Measurements from ENCODE around the gene XKR7. TPM values are rescaled to one million over a fixed set of nuclear protein-coding genes. Genes with fewer than 3 reads are reported as not detected.

XKR7 gene
- total RNA-seq, 4 donors from 2014 or later, result not detected

GRCh38 chr20:31922181-31922580, 45.8 kb upstream of the XKR7 start:
- H3K27ac ChIP-seq, result no peak overlapping the region

GRCh38 chr20:31922588-31922987, 45.4 kb upstream of the XKR7 start:
- WGBS, 2 donors, result 76 to 77% methylated on average over 4 of the region's 4 CpGs
- H3K36me3 ChIP-seq, result no peaks in the 10 kb centered on the region
- peaks cover 0 to 33% (median 0%) of the 10 kb centered on the region in 4 donors for H3K27me3 ChIP-seq
- peaks cover 5 to 31% (median 10%) of the 10 kb centered on the region in 3 donors for H3K4me1 ChIP-seq
- DNase-seq, result no peak
- H3K27ac ChIP-seq, result no peak overlapping the region
- H3K4me3 ChIP-seq, result no peak overlapping the region
- TF ChIP-seq POLR2A (IDR thresholded peaks at IDR 0.05), result no peak
- TF ChIP-seq, protein P1, sequence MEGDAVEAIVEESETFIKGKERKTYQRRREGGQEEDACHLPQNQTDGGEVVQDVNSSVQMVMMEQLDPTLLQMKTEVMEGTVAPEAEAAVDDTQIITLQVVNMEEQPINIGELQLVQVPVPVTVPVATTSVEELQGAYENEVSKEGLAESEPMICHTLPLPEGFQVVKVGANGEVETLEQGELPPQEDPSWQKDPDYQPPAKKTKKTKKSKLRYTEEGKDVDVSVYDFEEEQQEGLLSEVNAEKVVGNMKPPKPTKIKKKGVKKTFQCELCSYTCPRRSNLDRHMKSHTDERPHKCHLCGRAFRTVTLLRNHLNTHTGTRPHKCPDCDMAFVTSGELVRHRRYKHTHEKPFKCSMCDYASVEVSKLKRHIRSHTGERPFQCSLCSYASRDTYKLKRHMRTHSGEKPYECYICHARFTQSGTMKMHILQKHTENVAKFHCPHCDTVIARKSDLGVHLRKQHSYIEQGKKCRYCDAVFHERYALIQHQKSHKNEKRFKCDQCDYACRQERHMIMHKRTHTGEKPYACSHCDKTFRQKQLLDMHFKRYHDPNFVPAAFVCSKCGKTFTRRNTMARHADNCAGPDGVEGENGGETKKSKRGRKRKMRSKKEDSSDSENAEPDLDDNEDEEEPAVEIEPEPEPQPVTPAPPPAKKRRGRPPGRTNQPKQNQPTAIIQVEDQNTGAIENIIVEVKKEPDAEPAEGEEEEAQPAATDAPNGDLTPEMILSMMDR (IDR thresholded peaks at IDR 0.05), result no peak
- no peaks in the 10 kb centered on the region for H3K9me3 ChIP-seq
- intact Hi-C loops (cut with DNase I), result no loop called here

More at GRCh38 chr20:31922181-31922580, 45.8 kb upstream of the XKR7 start:
- intact Hi-C loops (cut with DNase I), result no loop called here
- peaks cover 5 to 34% (median 10%) of the 10 kb centered on the region in 3 donors for H3K4me1 ChIP-seq
- no peaks in the 10 kb centered on the region for H3K36me3 ChIP-seq
- no peak for DNase-seq
- H3K27me3 ChIP-seq, result peaks cover 0 to 30% (median 0%) of the 10 kb centered on the region in 4 donors
- H3K4me3 ChIP-seq, result no peak overlapping the region
- H3K9me3 ChIP-seq, result no peaks in the 10 kb centered on the region
- no peak for TF ChIP-seq POLR2A (IDR thresholded peaks at IDR 0.05)
- TF ChIP-seq, protein P1 (IDR thresholded peaks at IDR 0.05), result no peak
- WGBS, 2 donors, result 61% methylated on average over 4 of the region's 4 CpGs

- Histone ChIP-seq H3K36me3 (no peaks in the 10 kb centered on the region), H3K27me3 (peaks cover 0 to 37% (median 0%) of the 10 kb centered on the region in 4 donors), H3K4me1 (peaks cover 5 to 21% (median 6%) of the 10 kb centered on the region in 3 donors), H3K9me3 (no peaks in the 10 kb centered on the region), H3K27ac (no peak overlapping the region), H3K4me3 (no peak overlapping the region)
- intact Hi-C loops (cut with DNase I), result no loop called here
- no peak for TF ChIP-seq POLR2A (IDR thresholded peaks at IDR 0.05)
- TF ChIP-seq, protein P1 (IDR thresholded peaks at IDR 0.05), result no peak
- WGBS, 2 donors, result 46 to 53% methylated on average over 11 to 13 of the region's 13 CpGs
- no peak for DNase-seq
Observed at GRCh38 chr20:31923388-31924331, 44.3 kb upstream of the XKR7 start.

- Histone ChIP-seq H3K36me3 (no peaks in the 10 kb centered on the region), H3K27ac (no peak overlapping the region), H3K4me1 (peaks cover 0 to 12% (median 0%) of the 10 kb centered on the region in 3 donors), H3K27me3 (peaks cover 0 to 37% (median 0%) of the 10 kb centered on the region in 4 donors), H3K4me3 (no peak overlapping the region), H3K9me3 (no peaks in the 10 kb centered on the region)
- no peak for TF ChIP-seq POLR2A (IDR thresholded peaks at IDR 0.05)
- TF ChIP-seq, protein P1 (IDR thresholded peaks at IDR 0.05), result no peak
- DNase-seq, result no peak
- WGBS, 2 donors, result 89 to 90% methylated on average over 8 of the region's 8 CpGs
- intact Hi-C loops (cut with DNase I), result no loop called here
Observed at GRCh38 chr20:31924561-31924960, 43.4 kb upstream of the XKR7 start.

DNA sequence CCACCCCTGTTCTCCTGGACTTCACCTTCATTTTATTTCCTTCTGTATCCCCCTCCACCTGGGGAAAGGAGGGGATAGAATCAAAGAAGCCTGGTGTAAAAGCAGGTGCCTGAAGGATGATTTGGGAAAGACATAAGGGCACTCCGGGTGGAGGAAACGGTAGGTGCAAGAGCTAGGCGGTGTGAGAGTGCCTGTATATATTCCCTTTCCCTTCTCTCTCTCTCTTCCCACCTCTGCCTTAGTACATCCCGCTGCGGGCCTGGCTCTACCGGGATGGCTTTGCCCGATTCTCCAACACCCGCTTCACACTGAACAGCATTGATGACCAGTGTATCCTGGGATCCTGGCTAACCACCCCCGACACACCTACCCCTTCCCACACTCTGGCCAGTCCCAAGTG, 42.3 kb upstream of the XKR7 start:
- no peaks in the 10 kb centered on the region for H3K9me3 ChIP-seq
- peaks cover 0 to under 1% (median 0%) of the 10 kb centered on the region in 3 donors for H3K4me1 ChIP-seq
- no peaks in the 10 kb centered on the region for H3K36me3 ChIP-seq
- peaks cover 0 to 37% (median 0%) of the 10 kb centered on the region in 4 donors for H3K27me3 ChIP-seq
- 53 to 73% methylated on average over 8 to 9 of the region's 9 CpGs for WGBS, 2 donors
- intact Hi-C loops (cut with DNase I), result no loop called here
- TF ChIP-seq, protein P1 (IDR thresholded peaks at IDR 0.05), result no peak
- TF ChIP-seq POLR2A (IDR thresholded peaks at IDR 0.05), result no peak
- no peak overlapping the region for H3K4me3 ChIP-seq
- DNase-seq, result no peak
- no peak overlapping the region for H3K27ac ChIP-seq

Data from esophagus squamous epithelium (tissue), 5 donors.